Small intestine (tissue), 4 donors: ENCODE data around the gene SFT2D1. TPM values are rescaled to one million over a fixed set of nuclear protein-coding genes. Genes with fewer than 3 reads are reported as not detected.

Experiments used
- polyA plus RNA-seq, 4 donors: library from polyadenylated mRNA; stranded (reverse) in 3 of 4; unstranded in 1 of 4; fragments of 200-250 nt in 3 of 4; fragments of 120-200 nt in 1 of 4; gene quantifications; one replicate each; pipeline versions ENCODE4 v1.2.1 to v1.2.3, GENCODE V29; 2013
- donor health status: healthy with polysubstance abuse.
- donor health status: Bipolar disorder and iron deficiency.
- donor health status: healthy.

Gene SFT2D1
- polyA plus RNA-seq, 4 donors, result 32.4 to 113 (median 64.2) TPM

Other genes with a start within 250 kb of the SFT2D1 start
- not detected for gene TBXT, start 174.7 kb downstream of the SFT2D1 start, polyA plus RNA-seq
- under 1 TPM in 3 of 4 donors, not detected in 1; 0.43 to 0.68 (median 0.45) TPM for gene PRR18, start 34.2 kb downstream of the SFT2D1 start, polyA plus RNA-seq
- 100 to 1,000 TPM in 2 of 4 donors, 10 to 100 TPM in 2; 25.9 to 213 (median 115) TPM for gene MPC1, start 40.4 kb upstream of the SFT2D1 start, polyA plus RNA-seq
- gene RAMACL, start 244.1 kb upstream of the SFT2D1 start, polyA plus RNA-seq, result under 1 TPM in 2 of 4 donors, not detected in 2; 0.16 to 0.24 TPM